ENCODE results near the gene YPEL4.

Gene YPEL4

DNA sequence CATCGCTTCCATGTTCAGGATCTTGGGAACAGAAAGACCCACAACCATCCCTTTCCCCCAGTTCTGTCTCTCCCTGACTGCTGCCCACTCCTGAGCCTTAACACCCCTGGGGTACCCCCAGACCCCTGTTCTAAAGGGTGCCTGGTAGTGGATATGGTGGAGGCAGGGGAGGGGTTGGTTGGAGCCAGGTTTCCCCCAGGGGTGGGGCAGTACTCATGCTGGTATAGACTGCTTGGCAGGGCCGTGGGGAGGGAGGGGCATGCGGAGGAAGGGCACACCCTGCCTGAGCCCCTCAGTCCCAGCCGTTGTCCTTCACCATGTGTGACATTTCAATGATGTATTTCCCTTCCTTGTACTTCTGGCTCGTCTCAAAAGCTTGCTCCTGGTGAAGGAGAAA is 4.0 kb downstream of the YPEL4 start:
- no peak for DNase-seq (ENCODE audit: low read depth)
- H3K4me3 ChIP-seq (ENCODE audit: low read length), result no peak overlapping the region
- TF ChIP-seq, protein P1, sequence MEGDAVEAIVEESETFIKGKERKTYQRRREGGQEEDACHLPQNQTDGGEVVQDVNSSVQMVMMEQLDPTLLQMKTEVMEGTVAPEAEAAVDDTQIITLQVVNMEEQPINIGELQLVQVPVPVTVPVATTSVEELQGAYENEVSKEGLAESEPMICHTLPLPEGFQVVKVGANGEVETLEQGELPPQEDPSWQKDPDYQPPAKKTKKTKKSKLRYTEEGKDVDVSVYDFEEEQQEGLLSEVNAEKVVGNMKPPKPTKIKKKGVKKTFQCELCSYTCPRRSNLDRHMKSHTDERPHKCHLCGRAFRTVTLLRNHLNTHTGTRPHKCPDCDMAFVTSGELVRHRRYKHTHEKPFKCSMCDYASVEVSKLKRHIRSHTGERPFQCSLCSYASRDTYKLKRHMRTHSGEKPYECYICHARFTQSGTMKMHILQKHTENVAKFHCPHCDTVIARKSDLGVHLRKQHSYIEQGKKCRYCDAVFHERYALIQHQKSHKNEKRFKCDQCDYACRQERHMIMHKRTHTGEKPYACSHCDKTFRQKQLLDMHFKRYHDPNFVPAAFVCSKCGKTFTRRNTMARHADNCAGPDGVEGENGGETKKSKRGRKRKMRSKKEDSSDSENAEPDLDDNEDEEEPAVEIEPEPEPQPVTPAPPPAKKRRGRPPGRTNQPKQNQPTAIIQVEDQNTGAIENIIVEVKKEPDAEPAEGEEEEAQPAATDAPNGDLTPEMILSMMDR (conservative IDR thresholded peaks at IDR 0.05; ENCODE audit: low read length), result no peak

DNA sequence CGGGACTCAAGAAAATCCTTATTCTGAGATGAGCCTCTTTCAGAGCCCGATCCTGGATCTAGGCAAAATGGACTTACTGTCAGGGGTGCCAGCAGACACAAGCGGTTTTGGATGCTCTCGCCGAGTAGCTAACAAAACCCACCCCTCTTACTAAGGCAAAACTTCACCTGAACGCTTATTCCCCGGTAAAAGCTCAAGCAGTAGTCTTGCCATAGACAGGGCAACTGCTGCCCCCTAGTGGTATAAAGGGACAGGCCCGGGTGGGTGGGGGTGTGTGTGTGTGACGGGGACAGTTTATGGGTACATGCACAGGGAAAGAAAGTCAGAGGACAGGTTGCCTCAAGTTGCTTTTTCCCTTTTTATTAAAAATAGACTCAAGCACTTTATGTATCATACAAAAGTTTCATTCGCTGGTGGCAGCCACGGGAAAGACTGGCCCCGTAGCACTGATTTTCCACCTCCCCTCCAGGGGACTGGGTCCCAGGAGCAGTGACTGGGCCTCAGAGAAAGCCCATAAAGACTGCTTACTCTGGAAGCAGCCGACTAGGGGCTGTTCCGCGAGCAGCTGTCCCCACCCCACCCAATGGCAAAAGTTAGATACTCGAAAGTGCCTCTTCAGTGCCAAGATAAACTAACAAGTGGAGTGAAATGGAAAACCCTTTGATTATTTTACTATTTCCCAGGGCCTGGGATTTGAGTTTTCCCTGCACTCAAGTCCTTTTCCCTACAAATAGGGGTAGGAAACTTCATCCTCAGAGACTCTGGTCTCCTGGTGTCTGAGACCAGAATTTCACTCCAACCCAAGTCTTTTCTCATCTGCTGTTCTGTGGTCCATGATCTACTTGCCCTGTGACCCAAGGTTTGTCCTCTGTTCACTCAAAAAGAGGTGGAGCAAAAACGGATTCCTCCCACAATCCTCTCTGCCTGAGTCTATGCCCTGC is 4.7 kb downstream of the YPEL4 start:
- no peak overlapping the region for H3K4me3 ChIP-seq (ENCODE audit: low read length)
- DNase-seq (ENCODE audit: low read depth), result peak; percentile 63
- TF ChIP-seq, protein P1 (conservative IDR thresholded peaks at IDR 0.05; ENCODE audit: low read length), result peak; percentile 86

DNA sequence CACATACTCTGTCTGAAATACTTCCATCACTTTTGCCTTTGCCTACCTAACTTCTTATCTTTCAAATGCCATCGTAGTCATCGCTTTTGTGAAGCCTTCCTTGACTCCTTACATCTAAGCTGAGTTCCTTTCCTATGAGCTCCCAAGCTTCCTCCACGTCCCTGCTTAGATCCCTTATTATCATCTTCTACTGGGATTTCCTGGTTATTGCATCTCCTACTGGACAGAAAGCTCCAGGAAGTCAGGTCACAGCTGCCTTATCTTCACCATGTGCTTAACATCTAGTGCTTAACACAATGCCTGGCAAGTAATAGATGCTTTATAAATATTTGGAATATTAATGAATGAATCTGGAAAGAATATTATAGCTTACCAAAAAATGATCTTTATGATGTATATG is 5.9 kb downstream of the YPEL4 start:
- TF ChIP-seq, protein P1 (conservative IDR thresholded peaks at IDR 0.05; ENCODE audit: low read length), result peak; percentile 21
- H3K4me3 ChIP-seq (ENCODE audit: low read length), result no peak overlapping the region
- no peak for DNase-seq (ENCODE audit: low read depth)

DNA sequence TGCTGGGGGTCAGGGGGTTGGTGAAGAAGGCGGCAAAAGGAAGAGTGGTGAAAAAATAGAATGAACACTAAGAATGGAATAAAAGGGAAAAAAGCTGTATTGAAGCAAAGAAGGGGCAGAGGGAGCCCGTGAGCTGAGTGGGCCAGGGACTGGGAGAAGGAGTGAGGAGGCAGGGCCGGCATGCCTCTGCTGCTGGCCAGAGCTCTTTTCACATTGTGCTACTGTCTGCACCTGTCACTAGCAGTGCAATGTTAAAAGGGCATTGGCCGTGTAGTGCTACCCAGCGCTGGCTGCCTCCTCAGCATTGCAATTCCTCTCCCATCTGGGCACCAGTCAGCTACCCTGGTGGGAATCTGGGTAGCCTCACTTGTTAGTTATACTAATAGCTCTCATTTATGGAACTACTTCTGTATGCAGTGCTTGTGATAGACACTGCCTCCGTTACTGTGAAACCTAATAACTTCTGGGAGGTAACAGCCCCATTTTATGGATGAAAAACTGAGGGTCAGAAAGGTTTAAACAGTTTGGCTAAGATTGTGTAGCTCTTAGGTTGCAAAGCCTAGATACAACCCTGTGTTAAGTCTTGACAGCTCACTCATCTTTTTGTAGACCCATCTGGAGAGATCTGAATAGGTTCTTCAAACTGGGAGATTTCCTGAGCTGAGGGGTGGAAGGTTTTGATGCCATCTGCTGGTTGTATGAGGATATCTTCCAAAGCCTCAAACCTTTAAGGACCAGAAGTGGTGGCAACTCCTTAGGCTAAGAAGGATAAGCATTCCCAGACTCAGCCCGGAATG is 8.5 kb downstream of the YPEL4 start:
- peak; percentile 73 for DNase-seq (ENCODE audit: low read depth)
- TF ChIP-seq, protein P1 (conservative IDR thresholded peaks at IDR 0.05; ENCODE audit: low read length), result peak; percentile 80
- no peak overlapping the region; the same call in 1 of the 2 replicates for H3K4me3 ChIP-seq (ENCODE audit: low read length)

DNA sequence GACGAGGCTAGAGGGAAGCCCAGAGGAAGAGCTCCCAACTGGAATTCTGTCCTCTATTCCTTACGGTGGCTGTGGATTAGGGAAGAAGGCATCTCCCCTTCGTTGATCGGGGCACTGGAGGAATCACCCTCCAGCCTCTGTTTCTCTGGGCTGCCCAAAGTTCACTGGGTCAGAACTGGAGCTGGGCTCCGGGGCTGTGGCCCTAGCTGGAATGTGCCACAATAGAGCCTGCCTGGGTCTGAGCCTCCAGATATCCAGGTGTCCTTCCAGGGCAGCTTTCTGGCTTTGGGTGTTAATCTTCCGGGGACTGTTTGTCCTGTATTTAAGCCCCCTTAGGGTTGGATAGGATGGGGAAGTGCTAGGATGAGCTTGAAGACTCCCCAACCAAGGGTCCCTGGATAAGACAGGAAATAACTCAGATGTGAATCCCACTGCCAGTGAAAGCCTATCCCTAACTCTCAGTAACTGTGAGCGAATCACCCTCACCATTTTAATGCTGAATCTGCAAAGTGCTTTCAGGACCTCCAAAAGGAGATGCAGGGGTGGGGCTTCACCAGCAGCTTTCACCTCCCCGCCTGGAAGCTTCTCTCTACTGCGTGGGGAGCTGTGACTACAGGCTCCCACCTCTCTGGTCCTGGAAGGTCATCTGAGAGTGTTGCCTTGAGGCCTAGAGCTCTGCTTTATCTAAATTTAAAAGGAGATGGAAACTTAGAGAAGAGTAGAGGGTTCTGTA is 9.5 kb downstream of the YPEL4 start:
- no peak for DNase-seq (ENCODE audit: low read depth)
- H3K4me3 ChIP-seq (ENCODE audit: low read length), result peak overlapping the region; percentile 99
- TF ChIP-seq, protein P1 (conservative IDR thresholded peaks at IDR 0.05; ENCODE audit: low read length), result no peak

DNA sequence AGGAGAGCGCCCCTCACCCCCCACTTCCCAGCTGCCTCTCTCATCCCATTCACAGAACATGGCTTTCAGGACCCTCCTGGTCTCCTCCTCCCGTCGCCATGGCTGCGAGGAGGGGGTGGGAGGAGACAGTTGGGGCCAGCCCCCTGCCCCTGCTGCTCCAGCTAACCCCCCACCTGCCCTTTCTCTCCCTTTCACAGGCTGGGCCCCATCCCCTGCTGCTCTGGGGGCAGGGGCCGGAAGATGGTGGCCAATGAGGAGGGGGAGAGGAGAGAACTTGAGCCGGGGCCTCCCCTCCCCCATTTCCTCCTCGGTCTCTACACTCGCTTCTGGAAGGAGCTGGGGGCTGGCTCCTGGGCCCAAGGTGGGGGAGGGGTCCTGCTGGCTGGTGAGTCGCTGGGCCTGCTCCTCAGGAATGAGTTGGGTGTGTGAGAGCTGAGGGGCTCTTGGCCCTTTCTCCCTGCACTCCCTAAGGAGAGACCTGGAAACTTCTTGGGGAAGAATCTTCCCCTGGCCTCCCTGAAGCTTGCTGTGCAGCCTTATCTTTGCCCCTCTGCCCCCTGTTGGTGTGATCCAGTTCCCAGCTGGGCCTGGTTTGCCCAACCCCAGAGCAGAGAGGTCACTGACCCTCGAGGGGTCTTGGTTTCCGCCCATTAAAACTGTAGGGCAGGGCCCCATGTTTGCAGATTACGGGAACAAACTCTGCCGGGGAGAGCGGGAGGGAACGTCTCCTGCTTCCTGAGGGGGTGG is 10.2 kb downstream of the YPEL4 start:
- peak overlapping the region; percentile 99 for H3K4me3 ChIP-seq (ENCODE audit: low read length)
- DNase-seq (ENCODE audit: low read depth), result no peak
- TF ChIP-seq, protein P1 (conservative IDR thresholded peaks at IDR 0.05; ENCODE audit: low read length), result no peak; the same call in 1 of the 2 replicates

All from AG10803 (cell line).